Fibroblast of pulmonary artery (primary cell): ENCODE measurements around the gene MIPEP.

ENCODE experiments used
- DNase-seq: peaks from one replicate; pipeline ENCODE4 v3.0.0-alpha.2; 2010; ENCODE audit warnings: low read depth
- H3K4me3 ChIP-seq: replicated peaks from 2 replicates; pipeline ENCODE4 v1.5.1; 2011; ENCODE audit warnings: low read depth, mild to moderate bottlenecking, control low read depth, low read length, moderate library complexity
- TF ChIP-seq, protein P1 (sequence below): IDR thresholded peaks from 2 replicates; pipeline ENCODE4 v1.5.1; 2011; ENCODE audit warnings: mild to moderate bottlenecking, control low read depth, low read length, inconsistent platforms; ENCODE audit errors: missing control alignments

The MIPEP gene

DNA sequence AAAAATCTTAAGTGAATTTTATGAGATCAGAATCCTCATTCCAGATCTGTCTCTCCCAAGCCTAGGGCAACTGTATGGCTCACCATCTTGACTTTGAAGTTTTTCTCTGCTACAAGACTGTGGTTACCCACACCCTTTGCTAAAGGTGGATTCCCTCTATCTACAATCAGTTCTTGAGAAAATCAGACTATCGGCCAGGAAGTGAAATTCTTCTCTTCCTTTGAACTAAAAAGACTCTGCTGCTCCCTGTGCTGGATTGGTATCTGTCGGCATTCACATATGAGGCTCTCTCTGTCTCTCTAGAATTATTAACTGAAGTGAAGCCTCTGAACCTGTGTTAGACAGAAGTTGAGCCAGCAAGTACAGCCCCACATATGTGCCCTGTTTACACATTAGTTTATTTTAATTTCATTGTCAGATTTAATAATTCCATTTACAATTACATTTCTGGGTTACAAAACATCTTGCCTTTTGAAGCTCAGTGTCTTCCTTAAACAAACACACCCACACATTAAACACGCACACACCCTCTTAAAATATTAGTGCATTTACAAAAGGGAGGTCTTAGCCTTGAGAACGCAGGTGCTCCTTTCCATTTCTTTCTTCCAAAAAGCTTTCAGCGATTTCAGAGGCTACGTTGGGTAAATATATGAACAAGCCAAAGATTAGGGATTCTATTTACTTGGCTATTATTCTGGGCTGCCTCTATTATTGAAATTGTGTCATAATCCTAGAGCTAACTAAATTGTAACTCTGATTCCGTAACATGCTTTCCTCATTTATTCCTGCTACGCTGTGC, 145.7 kb downstream of the MIPEP start:
- no peak for DNase-seq
- TF ChIP-seq, protein P1, sequence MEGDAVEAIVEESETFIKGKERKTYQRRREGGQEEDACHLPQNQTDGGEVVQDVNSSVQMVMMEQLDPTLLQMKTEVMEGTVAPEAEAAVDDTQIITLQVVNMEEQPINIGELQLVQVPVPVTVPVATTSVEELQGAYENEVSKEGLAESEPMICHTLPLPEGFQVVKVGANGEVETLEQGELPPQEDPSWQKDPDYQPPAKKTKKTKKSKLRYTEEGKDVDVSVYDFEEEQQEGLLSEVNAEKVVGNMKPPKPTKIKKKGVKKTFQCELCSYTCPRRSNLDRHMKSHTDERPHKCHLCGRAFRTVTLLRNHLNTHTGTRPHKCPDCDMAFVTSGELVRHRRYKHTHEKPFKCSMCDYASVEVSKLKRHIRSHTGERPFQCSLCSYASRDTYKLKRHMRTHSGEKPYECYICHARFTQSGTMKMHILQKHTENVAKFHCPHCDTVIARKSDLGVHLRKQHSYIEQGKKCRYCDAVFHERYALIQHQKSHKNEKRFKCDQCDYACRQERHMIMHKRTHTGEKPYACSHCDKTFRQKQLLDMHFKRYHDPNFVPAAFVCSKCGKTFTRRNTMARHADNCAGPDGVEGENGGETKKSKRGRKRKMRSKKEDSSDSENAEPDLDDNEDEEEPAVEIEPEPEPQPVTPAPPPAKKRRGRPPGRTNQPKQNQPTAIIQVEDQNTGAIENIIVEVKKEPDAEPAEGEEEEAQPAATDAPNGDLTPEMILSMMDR, result no peak
- no peak overlapping the region for H3K4me3 ChIP-seq

DNA sequence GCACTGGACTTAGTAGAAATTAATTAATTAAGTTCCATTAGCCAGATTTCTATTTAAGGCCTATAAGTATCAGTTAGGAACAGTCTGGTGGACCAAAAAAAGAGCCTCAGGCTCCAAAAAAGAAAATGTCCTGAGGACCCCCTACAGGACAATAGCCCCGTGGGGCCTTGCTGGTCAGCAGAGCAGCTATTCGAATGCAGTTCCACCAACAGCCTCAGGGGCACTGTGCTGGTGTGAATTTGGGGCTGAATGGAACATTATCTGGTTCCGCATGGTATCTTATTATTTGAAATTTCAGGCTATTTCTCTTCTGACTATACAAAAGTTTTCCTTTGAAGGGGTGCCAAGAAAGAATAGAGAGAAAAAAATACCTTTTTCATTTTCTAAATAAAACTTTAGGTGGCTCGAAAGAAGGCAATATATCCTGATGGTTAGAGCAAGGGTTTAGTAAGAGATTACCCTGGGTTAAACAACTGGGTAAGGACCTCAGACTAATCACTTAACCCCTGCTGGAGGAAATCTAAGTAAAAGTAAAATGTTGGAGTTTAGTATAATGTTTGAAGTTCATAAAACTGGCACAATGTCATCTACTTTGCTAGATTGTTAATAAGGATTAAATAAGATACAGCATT, 147.2 kb downstream of the MIPEP start:
- no peak overlapping the region for H3K4me3 ChIP-seq
- no peak for DNase-seq
- TF ChIP-seq, protein P1, result peak; percentile 50

DNA sequence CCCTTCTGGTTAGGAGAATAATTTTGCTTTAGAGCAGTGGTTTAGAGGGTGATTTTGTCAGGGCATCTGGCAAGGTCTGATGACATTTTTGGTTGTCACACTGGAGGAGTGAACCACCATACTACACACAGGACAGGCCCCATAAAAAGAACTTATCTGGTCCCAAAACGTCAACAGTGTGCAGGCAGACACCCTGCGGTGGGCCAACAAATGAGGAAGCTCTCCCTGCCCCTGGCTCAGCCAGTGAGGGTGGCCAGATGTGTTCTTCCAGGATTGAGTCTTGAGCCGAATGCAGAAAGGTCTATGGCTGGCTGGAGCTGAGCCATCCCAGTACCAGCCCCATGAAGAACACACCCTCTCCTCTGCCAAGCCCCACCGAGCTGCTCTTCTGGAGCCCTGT, 149.2 kb downstream of the MIPEP start:
- no peak for DNase-seq
- TF ChIP-seq, protein P1, result no peak
- H3K4me3 ChIP-seq, result no peak overlapping the region

DNA sequence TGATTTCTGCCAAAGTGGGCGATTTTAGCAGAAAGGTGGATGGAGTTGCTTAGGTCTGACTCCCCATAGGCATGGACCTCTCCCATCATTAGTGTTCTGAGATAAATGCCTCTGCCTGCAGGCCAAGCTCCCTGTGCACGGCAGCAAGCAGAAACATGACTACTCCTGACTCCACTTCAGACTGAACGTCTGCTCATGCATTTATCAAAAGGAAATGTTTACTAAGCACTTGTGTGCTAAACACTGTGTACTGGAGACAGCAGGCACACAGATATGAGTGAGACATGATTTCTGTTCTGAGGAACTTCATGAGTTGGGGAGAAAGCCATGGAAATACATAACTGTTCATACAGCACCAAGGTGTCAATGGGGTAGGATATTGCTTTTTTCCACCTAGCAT, 149.6 kb downstream of the MIPEP start:
- TF ChIP-seq, protein P1, result no peak
- no peak overlapping the region for H3K4me3 ChIP-seq
- no peak for DNase-seq

DNA sequence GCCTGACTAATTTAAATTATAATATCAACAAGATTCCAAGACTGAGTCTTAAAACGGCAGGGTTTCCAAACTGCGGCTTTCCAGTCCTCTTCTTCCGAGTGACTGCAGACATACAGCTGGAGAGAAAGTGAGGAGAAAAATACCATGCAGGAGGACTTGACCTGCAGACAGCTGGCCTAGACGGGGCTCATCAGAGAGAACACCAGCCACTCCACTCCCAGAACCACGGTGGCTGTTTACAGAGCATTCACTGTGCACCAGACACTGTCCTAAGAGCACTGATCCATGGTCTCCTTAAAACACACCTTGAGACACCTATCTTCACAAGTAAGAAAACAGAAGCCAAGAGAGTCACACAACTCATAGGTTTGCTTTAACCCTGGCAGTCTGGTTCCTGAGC, 152.7 kb downstream of the MIPEP start:
- DNase-seq, result no peak
- no peak overlapping the region for H3K4me3 ChIP-seq
- TF ChIP-seq, protein P1, result no peak

DNA sequence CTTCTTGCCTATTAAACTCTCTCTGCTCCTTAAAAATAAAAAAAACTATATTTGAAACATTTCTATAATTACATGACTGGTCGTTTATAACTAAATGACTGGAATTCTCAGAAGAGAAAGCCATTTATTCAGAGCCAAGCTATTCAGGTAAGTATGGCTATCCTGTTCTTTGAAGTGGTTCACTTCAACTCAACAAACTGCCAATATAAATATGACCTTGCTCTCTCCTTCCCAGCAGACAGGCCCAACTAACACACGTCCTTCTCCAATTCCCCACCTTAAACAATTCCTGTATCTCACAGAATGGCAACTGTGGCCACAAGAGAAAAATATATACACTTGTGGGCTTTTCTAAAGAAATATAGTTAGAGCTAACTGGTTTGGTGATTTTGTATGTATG, 153.9 kb downstream of the MIPEP start:
- no peak for DNase-seq
- TF ChIP-seq, protein P1, result no peak
- no peak overlapping the region for H3K4me3 ChIP-seq
